Liver (tissue), 3 donors: Measurements from ENCODE around the gene PSD.

Experiments used
- CTCF ChIP-seq: fragments of 150-350 bp; IDR thresholded peaks from 2 replicates; pipeline ENCODE4 v1.5.1; 2017; ENCODE audit warnings: improper control_type of control experiment, low read depth, low read length; ENCODE audit not compliant: missing input control
- EGR1 ChIP-seq, 2 donors: IDR thresholded peaks; 2 replicates each; pipeline ENCODE4 v1.6.1; 2016 to 2018; ENCODE audit warnings: antibody characterized with exemption in 2 of 2, low read depth in 2 of 2
- RAD21 ChIP-seq, 2 donors: IDR thresholded peaks; 2 replicates each; pipeline ENCODE4 v1.6.1; 2016; ENCODE audit warnings: antibody characterized with exemption in 2 of 2, mild to moderate bottlenecking in 2 of 2
- SP1 ChIP-seq: IDR thresholded peaks from 2 replicates; pipeline ENCODE4 v1.6.1; 2018; ENCODE audit warnings: antibody characterized with exemption, mild to moderate bottlenecking
- TAF1 ChIP-seq: conservative IDR thresholded peaks from 2 replicates; pipeline ENCODE4 v1.6.1; 2016; ENCODE audit warnings: antibody characterized with exemption, mild to moderate bottlenecking
- donor health status: healthy.
- donor health status: healthy.

DNA sequence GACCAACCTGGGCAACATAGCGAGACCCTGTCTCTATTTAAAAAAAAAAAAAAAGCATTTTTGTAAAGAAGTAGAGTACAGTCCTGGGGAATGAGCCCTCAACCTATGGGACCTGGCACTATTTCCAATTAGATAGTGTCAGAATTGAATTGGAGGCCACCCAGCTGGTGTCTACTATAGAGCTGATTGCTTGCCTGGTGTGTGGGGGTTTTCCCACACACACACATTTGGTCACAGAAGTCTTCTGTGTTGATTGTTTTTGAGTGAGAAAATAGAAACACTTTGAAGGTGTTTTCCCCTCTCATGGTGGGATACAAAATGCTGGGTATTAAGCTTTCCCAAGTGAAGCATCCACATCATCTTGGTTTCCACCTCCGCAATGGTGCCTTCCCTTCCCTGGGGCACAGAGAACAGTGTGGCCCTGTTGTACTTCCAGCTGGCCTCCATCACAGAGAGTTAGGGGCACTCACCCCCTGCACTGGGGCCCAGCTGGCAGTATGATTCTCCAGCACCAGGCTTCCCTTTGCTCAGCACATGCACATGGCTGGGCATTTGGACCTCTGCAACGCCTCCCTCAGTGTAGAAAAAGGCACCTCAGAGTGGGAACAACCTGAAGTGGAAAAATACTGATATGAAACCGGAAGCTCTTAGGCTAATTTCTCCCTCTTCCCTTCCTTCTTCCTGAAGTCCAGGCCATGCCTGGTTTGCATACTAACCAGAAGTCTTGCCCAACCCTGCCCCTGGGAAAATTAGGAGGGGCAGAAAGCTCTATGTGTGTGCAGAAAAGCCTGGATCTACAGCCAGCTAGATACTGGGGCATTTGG is 33.8 kb downstream of the PSD start:
- TF ChIP-seq CTCF (no peak), SP1 (no peak), TAF1 (no peak), EGR1 (IDR thresholded peaks at IDR 0.05; ENCODE audit: low read depth in 2 of 2) (no peak), RAD21 (IDR thresholded peaks at IDR 0.05) (no peak)
